ENCODE results near the gene EFCAB6. TPM values are rescaled to one million over a fixed set of nuclear protein-coding genes. Genes with fewer than 3 reads are reported as not detected.

The EFCAB6 gene
- total RNA-seq, 2 experiments from 2014 or later: 0.27 to 0.29 TPM

Other genes starting within 250 kb of the EFCAB6 start
- gene SULT4A1, start 50.2 kb upstream of the EFCAB6 start, total RNA-seq: not detected
- gene PNPLA5, start 79.7 kb upstream of the EFCAB6 start, total RNA-seq: not detected
- gene PNPLA3, start 111.5 kb upstream of the EFCAB6 start, total RNA-seq: under 1 TPM; 0.31 to 0.50 TPM
- 10 to 100 TPM; 41.9 to 42.9 TPM for gene SAMM50, start 143.1 kb upstream of the EFCAB6 start, total RNA-seq
- gene PARVB, start 212.0 kb upstream of the EFCAB6 start, total RNA-seq: 10 to 100 TPM; 77.8 to 82.8 TPM